ENCODE data around the gene INCENP. TPM values are rescaled to one million over a fixed set of nuclear protein-coding genes. Genes with fewer than 3 reads are reported as not detected.

The INCENP gene
- total and polyA plus RNA-seq, 2 donors (not counting 1 experiment from before 2014, with no cell fraction given) = 8.9 to 37.8 TPM

- H3K36me3 ChIP-seq (replicated peaks in 1 of 2; ENCODE audit: control extremely low read depth in 1 of 2, control insufficient read depth in 1 of 2, extremely low read depth in 1 of 2, insufficient read depth in 2 of 2, low read length in 1 of 2) = no peaks in the 10 kb centered on the region
- WGBS (ENCODE audit: insufficient coverage) = 50% methylated on average over 1 of the region's 3 CpGs
- H3K4me3 ChIP-seq (ENCODE audit: control extremely low read depth in 1 of 5, extremely low read depth in 1 of 5, insufficient read depth in 1 of 5, low read depth in 2 of 5, low read length in 4 of 5) = no peak overlapping the region
- H3K9me3 ChIP-seq (ENCODE audit: control extremely low read depth in 1 of 3, control insufficient read depth in 2 of 3, insufficient read depth in 1 of 3, low read length in 2 of 3) = no peaks in the 10 kb centered on the region
- H3K79me2 ChIP-seq (ENCODE audit: control insufficient read depth, insufficient read depth, low read length) = no peaks in the 10 kb centered on the region
- Mint-ChIP-seq H3K27me3 (no peaks in the 10 kb centered on the region), H3K27ac (no peak overlapping the region), H3K4me1 (peaks cover 8% of the 10 kb centered on the region), H3K4me3 (no peak overlapping the region), H3K9me3 (ENCODE audit: insufficient read depth) (no peaks in the 10 kb centered on the region)
- no peak for DNase-seq
- H3K27ac ChIP-seq (ENCODE audit: low read length in 2 of 2) = no peak overlapping the region
- no peak for TF ChIP-seq CTCF (IDR thresholded peaks at IDR 0.05)
- no peak for TF ChIP-seq EZH2 (IDR thresholded peaks at IDR 0.05; ENCODE audit: borderline replicate concordance, insufficient read depth, low read depth, low read length, poor library complexity, severe bottlenecking)
- H4K20me1 ChIP-seq (ENCODE audit: control insufficient read depth, insufficient read depth, low read length, poor library complexity, severe bottlenecking) = no peaks in the 10 kb centered on the region
- no peak overlapping the region for H3K4me2 ChIP-seq (replicated peaks; ENCODE audit: low read depth, low read length, poor library complexity, severe bottlenecking)
- ATAC-seq (ENCODE audit: low read depth) = no peak
- no peak overlapping the region for H3K9ac ChIP-seq (ENCODE audit: low read length)
- H2AFZ ChIP-seq (ENCODE audit: insufficient read depth, low read depth, low read length, poor library complexity, severe bottlenecking) = no peak overlapping the region
- ChIA-PET CTCF (interaction anchor here (1.7 to 2.1 kb wide), 2 partner anchors 178 to 280 kb away, joined by 5 to 7 read pairs; no protein-coding TSS in a partner anchor), POLR2A (no interaction called here)
- H3K27me3 ChIP-seq (replicated peaks in 1 of 4; ENCODE audit: control extremely low read depth in 1 of 4, control insufficient read depth in 3 of 4, insufficient read depth in 4 of 4, low read length in 3 of 4) = peaks cover 0 to 3% (median 0%) of the 10 kb centered on the region in 4 experiments
- intact Hi-C loops (cut with micrococcal nuclease) = no loop called here
- peaks cover 6 to 9% of the 10 kb centered on the region in 2 donors for H3K4me1 ChIP-seq (ENCODE audit: control insufficient read depth in 2 of 2, insufficient read depth in 2 of 2, low read length in 2 of 2)
Measured at GRCh38 chr11:62077132-62077531, 46.7 kb upstream of the INCENP start.

Measured in B cell (primary cell).